Measurements from ENCODE around the gene GNG2. TPM values are rescaled to one million over a fixed set of nuclear protein-coding genes. Genes with fewer than 3 reads are reported as not detected.

Gene GNG2
- total and polyA plus RNA-seq, 2 of the 8 experiments (the other 6 are each of a cell fraction or from before 2014, with no cell fraction given), result 8.2 to 17.9 TPM

- TF ChIP-seq MAX (IDR thresholded peaks at IDR 0.05) (no peak), NRF1 (IDR thresholded peaks at IDR 0.05; ENCODE audit: low read depth, low read length) (no peak), POLR2AphosphoS5 (IDR thresholded peaks at IDR 0.05; ENCODE audit: low read depth, low read length) (no peak), EP300 (IDR thresholded peaks at IDR 0.05; ENCODE audit: borderline replicate concordance in 1 of 2, low read depth in 2 of 2, low read length in 2 of 2) (no peak), ASH2L (IDR thresholded peaks at IDR 0.05; ENCODE audit: low read length) (no peak)
Observed at GRCh38 chr14:51960866-51961265, 100.5 kb downstream of the GNG2 start (continued).
